Neutrophil (primary cell): ENCODE results near the gene SLC18B1.

Experiments
- H3K27ac ChIP-seq: fragments of 200-600 bp; sonication (generic); 2 replicates; pipeline ENCODE4 v1.5.1; 2016; ENCODE audit warnings: mild to moderate bottlenecking, moderate library complexity
- H3K27me3 ChIP-seq: fragments of 200-600 bp; sonication (generic); 2 replicates; pipeline ENCODE4 v1.6.0; 2016; ENCODE audit warnings: mild to moderate bottlenecking
- H3K36me3 ChIP-seq: fragments of 200-600 bp; sonication (generic); 2 replicates; pipeline ENCODE4 v1.5.1; 2017
- H3K4me1 ChIP-seq, 2 experiments: fragments of 200-600 bp in 1 of 2; sonication (generic) in 1 of 2; 1 replicate in 1 of 2; 2 replicates in 1 of 2; pipeline versions ENCODE4 v1.5.1 to v1.6.1; 2013 to 2016; ENCODE audit warnings: low read depth in 1 of 2, low read length in 1 of 2, mild to moderate bottlenecking in 1 of 2, moderate library complexity in 1 of 2; ENCODE audit not compliant: control insufficient read depth in 1 of 2, insufficient read depth in 1 of 2
- H3K4me3 ChIP-seq, 2 experiments: fragments of 200-600 bp in 1 of 2; sonication (generic) in 1 of 2; 1 replicate in 1 of 2; 2 replicates in 1 of 2; pipeline ENCODE4 v1.5.1; 2013 to 2016; ENCODE audit warnings: low read depth in 1 of 2, low read length in 1 of 2, mild to moderate bottlenecking in 1 of 2, moderate library complexity in 1 of 2
- H3K9me3 ChIP-seq: fragments of 200-600 bp; sonication (generic); 2 replicates; pipeline ENCODE4 v1.5.1; 2016
- TF ChIP-seq, protein P1 (sequence below): fragments of 200-600 bp; sonication (generic); IDR thresholded peaks from 2 replicates; pipeline ENCODE4 v1.5.1; 2016; ENCODE audit warnings: antibody characterized with exemption

Gene SLC18B1

DNA sequence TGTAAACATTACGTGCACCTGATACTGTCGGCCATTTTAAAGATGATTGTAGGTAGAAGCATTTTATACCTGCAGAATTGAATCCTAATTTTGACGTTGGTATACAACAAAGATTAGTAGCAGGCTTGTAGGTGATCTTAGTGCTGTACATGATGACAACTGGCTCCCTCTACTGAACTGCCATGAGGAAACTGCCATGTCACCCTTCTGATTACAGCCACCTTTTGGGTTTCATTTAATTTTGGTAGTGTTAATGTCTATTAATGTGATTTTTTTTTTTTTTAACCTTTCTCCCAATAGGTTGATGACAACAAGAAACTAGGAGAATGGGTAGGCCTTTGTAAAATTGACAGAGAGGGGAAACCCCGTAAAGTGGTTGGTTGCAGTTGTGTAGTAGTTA, 18.2 kb upstream of the SLC18B1 start:
- TF ChIP-seq, protein P1, sequence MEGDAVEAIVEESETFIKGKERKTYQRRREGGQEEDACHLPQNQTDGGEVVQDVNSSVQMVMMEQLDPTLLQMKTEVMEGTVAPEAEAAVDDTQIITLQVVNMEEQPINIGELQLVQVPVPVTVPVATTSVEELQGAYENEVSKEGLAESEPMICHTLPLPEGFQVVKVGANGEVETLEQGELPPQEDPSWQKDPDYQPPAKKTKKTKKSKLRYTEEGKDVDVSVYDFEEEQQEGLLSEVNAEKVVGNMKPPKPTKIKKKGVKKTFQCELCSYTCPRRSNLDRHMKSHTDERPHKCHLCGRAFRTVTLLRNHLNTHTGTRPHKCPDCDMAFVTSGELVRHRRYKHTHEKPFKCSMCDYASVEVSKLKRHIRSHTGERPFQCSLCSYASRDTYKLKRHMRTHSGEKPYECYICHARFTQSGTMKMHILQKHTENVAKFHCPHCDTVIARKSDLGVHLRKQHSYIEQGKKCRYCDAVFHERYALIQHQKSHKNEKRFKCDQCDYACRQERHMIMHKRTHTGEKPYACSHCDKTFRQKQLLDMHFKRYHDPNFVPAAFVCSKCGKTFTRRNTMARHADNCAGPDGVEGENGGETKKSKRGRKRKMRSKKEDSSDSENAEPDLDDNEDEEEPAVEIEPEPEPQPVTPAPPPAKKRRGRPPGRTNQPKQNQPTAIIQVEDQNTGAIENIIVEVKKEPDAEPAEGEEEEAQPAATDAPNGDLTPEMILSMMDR, result no peak
- H3K36me3 ChIP-seq, result peaks cover 27% of the 10 kb centered on the region
- H3K4me1 ChIP-seq, result peaks cover 17 to 29% of the 10 kb centered on the region in 2 experiments
- no peak overlapping the region for H3K27ac ChIP-seq
- no peaks in the 10 kb centered on the region for H3K9me3 ChIP-seq
- no peak overlapping the region for H3K4me3 ChIP-seq
- no peaks in the 10 kb centered on the region for H3K27me3 ChIP-seq

DNA sequence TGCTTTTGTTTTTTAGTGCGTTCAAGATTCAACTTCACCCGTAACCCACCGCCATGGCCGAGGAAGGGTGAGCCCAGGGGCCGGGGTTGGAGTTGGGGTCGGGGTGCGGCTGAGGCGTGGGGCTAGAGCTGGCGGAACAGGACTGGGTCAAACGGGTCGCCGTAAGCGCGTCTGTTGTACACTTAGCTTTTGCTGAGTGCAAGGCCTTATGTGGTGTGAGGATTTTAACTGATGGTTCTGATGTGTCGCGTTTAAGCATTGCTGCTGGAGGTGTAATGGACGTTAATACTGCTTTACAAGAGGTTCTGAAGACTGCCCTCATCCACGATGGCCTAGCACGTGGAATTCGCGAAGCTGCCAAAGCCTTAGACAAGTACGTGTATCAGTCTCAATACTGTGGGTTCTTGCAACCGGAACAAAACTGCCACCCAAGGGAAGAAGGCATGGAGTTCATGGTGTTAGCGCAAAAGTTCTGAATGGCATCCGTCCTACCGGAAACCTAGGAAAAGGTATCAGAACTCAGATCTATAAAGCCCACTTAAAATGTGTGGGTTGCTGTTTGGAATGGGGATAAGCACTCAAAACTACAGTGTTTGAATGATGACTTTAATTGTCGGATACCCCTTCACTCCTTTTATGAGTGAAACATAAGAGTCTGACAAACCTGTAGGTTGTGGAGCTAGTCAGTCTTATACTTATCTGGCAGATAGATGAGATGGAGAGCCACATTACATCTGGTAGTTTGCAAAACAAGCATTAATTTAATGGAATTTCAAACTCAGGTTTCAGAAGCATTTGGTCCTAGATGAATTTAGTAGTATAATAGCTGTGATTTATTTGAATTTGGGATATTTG, 16.5 kb upstream of the SLC18B1 start:
- H3K27me3 ChIP-seq, result no peaks in the 10 kb centered on the region
- H3K27ac ChIP-seq, result peak overlapping the region; percentile 84
- peaks cover 27% of the 10 kb centered on the region for H3K36me3 ChIP-seq
- no peaks in the 10 kb centered on the region for H3K9me3 ChIP-seq
- TF ChIP-seq, protein P1, result no peak
- peaks cover 17 to 29% of the 10 kb centered on the region in 2 experiments for H3K4me1 ChIP-seq
- peak overlapping the region; percentile 98 to 99 for H3K4me3 ChIP-seq

DNA sequence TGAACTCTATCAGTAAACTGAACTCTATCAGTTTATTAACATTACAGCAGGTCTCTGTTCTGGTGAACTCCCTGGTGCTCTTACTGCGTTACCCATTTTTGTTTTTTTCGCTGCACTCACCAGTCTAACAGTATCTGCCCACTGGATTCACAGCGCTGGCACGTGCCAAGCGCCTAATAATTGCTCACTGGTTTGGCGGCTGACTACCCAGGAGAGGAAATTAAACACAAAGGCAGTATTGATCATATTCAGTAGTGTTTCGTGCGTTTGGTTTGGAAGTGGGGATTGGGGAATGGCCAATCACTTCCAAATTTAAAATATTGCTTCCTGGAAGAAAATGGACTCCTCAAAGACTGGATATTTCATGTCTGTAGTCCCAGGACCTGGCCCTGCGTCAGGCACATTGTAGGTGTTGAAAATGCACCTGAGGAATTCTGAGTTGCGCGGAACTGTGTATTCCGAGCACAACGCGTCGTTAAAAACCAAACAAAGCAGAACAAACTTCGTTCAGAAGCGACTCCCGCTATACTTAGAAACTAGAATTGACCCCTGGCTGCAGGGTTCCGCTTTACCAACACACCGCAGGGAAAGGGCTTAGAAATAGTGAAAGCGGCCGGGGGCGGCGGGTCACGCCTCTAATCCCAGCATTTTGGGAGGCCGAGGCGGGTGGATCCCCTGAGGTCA, 14.9 kb upstream of the SLC18B1 start:
- Histone ChIP-seq H3K27me3 (peaks cover 11% of the 10 kb centered on the region), H3K36me3 (peaks cover 18% of the 10 kb centered on the region), H3K9me3 (no peaks in the 10 kb centered on the region), H3K4me3 (peak overlapping the region; percentile 98 to 99), H3K27ac (peak overlapping the region; percentile 84), H3K4me1 (peaks cover 17 to 29% of the 10 kb centered on the region in 2 experiments)
- TF ChIP-seq, protein P1, result no peak

DNA sequence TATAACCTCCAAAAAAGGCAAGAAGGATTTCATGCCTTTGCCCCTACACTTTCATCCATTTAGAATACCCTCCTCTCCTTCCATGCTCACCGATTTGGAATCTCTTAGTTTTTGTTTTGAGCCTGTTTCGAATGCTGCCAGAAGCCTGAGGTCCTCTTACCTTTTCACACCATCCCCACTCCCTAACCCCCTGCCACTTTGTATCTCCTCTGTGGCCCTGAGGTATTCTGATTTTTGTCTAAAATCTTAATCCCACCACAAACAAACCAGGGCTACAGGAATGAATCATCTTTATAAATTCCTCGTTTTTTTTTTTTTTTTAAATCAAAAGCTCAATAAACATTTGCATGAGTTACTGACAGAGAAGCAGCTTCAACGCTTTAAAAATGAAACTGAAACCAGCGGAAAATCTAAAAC, 14.3 kb upstream of the SLC18B1 start:
- Histone ChIP-seq H3K4me3 (peak overlapping the region; percentile 98 to 99), H3K27ac (peak overlapping the region; percentile 84)
- TF ChIP-seq, protein P1, result no peak

DNA sequence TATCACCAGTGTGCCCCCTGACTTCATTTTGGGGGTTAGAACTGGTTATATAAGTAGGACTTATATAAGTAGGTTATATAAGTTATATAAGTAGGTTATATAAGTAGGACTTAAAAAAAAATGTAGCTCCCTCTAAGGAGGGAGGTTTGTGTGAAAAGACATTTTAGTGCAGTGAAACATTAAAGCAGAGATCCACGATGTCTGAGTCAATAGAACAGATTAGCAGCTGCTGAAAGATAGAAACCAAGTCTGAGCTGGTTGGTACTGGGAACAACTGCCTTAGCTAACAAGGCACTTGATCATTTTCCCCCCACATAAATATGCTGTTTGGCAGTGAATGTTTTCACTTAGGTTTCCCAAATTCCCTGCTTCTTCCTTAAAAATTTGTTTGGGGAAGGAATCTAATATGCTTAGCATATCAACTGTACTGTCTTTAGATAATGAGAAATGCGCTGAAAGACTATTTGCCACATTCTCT, 13.9 kb upstream of the SLC18B1 start:
- no peaks in the 10 kb centered on the region for H3K9me3 ChIP-seq
- TF ChIP-seq, protein P1, result no peak
- peak overlapping the region; percentile 84 for H3K27ac ChIP-seq
- peaks cover 17 to 29% of the 10 kb centered on the region in 2 experiments for H3K4me1 ChIP-seq
- H3K4me3 ChIP-seq, result peak overlapping the region; percentile 98 to 99
- H3K27me3 ChIP-seq, result peaks cover 11% of the 10 kb centered on the region
- peaks cover 8% of the 10 kb centered on the region for H3K36me3 ChIP-seq

More for the DNA sequence above, 14.3 kb upstream of the SLC18B1 start:
- H3K9me3 ChIP-seq, result no peaks in the 10 kb centered on the region
- peaks cover 17 to 29% of the 10 kb centered on the region in 2 experiments for H3K4me1 ChIP-seq
- peaks cover 13% of the 10 kb centered on the region for H3K36me3 ChIP-seq
- H3K27me3 ChIP-seq, result peaks cover 11% of the 10 kb centered on the region
